Prostate gland (tissue), 2 donors: ENCODE results near the gene MAP4K3. TPM values are rescaled to one million over a fixed set of nuclear protein-coding genes. Genes with fewer than 3 reads are reported as not detected.

ENCODE experiments used
- DNase-seq: peaks from one replicate; pipeline ENCODE4 v3.0.0-alpha.2; 2019; ENCODE audit warnings: low spot score
- H3K27ac ChIP-seq, 2 donors: fragments of 200-600 bp; sonication (generic); 2 replicates each; pipeline ENCODE4 v1.5.1; 2017 to 2019
- H3K27me3 ChIP-seq: fragments of 200-600 bp; sonication (generic); replicated peaks from 2 replicates; pipeline ENCODE4 v1.5.1; 2019; ENCODE audit not compliant: insufficient read depth
- H3K36me3 ChIP-seq, 2 donors: fragments of 200-600 bp; sonication (generic); 1 replicate in 1 of 2; 2 replicates in 1 of 2; pipeline versions ENCODE4 v1.5.1 to v1.8.1; 2017 to 2019
- H3K4me1 ChIP-seq: fragments of 200-600 bp; sonication (generic); replicated peaks from 2 replicates; pipeline ENCODE4 v1.5.1; 2019
- H3K4me3 ChIP-seq, 2 donors: fragments of 200-600 bp; sonication (generic); 2 replicates each; pipeline ENCODE4 v1.5.1; 2017 to 2019
- H3K9me3 ChIP-seq: fragments of 200-600 bp; sonication (generic); 2 replicates; pipeline ENCODE4 v1.5.1; 2017
- POLR2A ChIP-seq: fragments of 450-650 bp; IDR thresholded peaks from one replicate; pipeline ENCODE4 v1.6.1; 2016; ENCODE audit warnings: antibody characterized with exemption, mild to moderate bottlenecking
- POLR2AphosphoS5 ChIP-seq: sonication (generic); formaldehyde crosslinking; IDR thresholded peaks from one replicate; pipeline ENCODE4 v1.6.1; 2017; ENCODE audit warnings: antibody characterized with exemption
- WGBS: methylation state at CpG from one replicate; pipeline ENCODE4 v1.1.5; 2018; 5-methylcytosine and 5-hydroxymethylcytosine counted together
- intact Hi-C: fragments of 100-400 bp; cut with DNase I; formaldehyde crosslinking; loops from one replicate; pipeline ENCODE4 v1.14.2; 2022
- total RNA-seq, 2 donors: library from RNA; depleted of rRNA; stranded (reverse); fragments of >200 nt; gene quantifications; one replicate each; pipeline ENCODE4 v1.1.0, GENCODE V29; 2016
- TF ChIP-seq, protein P1 (sequence below), 4 experiments: fragments of 200-600 bp in 2 of 4; fragments of 450-650 bp in 2 of 4; sonication (generic) in 2 of 4; IDR thresholded peaks; 1 replicate in 3 of 4; 2 replicates in 1 of 4; pipeline ENCODE4 v1.5.1; 2016 to 2019; ENCODE audit warnings: antibody characterized with exemption in 4 of 4, mild to moderate bottlenecking in 2 of 4, moderate library complexity in 2 of 4

The MAP4K3 gene
- total RNA-seq, 2 donors from 2014 or later, result 34.3 to 41.8 TPM

- Histone ChIP-seq H3K27me3 (no peaks in the 10 kb centered on the region), H3K9me3 (no peaks in the 10 kb centered on the region), H3K36me3 (no peaks in the 10 kb centered on the region), H3K27ac (no peak overlapping the region), H3K4me1 (no peaks in the 10 kb centered on the region), H3K4me3 (no peak overlapping the region)
- intact Hi-C loops, result no loop called here
- 55% methylated on average over 3 of the region's 3 CpGs for WGBS
- no peak for DNase-seq
- TF ChIP-seq, protein P1, sequence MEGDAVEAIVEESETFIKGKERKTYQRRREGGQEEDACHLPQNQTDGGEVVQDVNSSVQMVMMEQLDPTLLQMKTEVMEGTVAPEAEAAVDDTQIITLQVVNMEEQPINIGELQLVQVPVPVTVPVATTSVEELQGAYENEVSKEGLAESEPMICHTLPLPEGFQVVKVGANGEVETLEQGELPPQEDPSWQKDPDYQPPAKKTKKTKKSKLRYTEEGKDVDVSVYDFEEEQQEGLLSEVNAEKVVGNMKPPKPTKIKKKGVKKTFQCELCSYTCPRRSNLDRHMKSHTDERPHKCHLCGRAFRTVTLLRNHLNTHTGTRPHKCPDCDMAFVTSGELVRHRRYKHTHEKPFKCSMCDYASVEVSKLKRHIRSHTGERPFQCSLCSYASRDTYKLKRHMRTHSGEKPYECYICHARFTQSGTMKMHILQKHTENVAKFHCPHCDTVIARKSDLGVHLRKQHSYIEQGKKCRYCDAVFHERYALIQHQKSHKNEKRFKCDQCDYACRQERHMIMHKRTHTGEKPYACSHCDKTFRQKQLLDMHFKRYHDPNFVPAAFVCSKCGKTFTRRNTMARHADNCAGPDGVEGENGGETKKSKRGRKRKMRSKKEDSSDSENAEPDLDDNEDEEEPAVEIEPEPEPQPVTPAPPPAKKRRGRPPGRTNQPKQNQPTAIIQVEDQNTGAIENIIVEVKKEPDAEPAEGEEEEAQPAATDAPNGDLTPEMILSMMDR (IDR thresholded peaks at IDR 0.05), result no peak
- no peak for TF ChIP-seq POLR2A
- no peak for TF ChIP-seq POLR2AphosphoS5
These were observed 46.4 kb upstream of the MAP4K3 start for GRCh38 chr2:39483534-39483933.

GRCh38 chr2:39481611-39482010 is 44.5 kb upstream of the MAP4K3 start:
- no peak for DNase-seq
- H3K4me3 ChIP-seq, result no peak overlapping the region
- TF ChIP-seq POLR2AphosphoS5 (no peak), POLR2A (no peak)
- TF ChIP-seq, protein P1 (IDR thresholded peaks at IDR 0.05), result no peak
- no peaks in the 10 kb centered on the region for H3K4me1 ChIP-seq
- no peaks in the 10 kb centered on the region for H3K36me3 ChIP-seq
- H3K9me3 ChIP-seq, result no peaks in the 10 kb centered on the region
- no peak overlapping the region for H3K27ac ChIP-seq
- intact Hi-C loops, result no loop called here
- no peaks in the 10 kb centered on the region for H3K27me3 ChIP-seq
- 96% methylated on average over 2 of the region's 2 CpGs for WGBS

DNA sequence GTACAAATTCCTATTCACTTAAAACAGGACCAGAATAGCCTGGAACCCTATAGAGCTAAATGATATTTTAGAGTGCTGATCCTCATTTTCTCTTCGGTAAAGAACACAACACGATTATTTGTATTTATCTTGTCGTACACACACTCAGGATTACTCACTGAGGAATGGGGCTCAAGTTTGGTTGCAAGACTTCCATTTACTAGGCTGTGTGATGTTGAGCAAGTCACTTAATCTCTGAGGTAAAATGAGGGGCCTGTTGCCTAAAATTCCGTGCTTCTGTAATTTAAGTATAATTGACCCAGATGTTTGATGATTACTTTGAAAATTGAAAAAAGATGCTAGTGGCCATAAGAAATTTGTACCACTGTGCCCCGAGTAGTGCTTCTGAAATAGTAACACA is 42.6 kb upstream of the MAP4K3 start:
- TF ChIP-seq POLR2A, result no peak
- no peak for TF ChIP-seq POLR2AphosphoS5
- TF ChIP-seq, protein P1 (IDR thresholded peaks at IDR 0.05), result no peak
- Histone ChIP-seq H3K4me1 (no peaks in the 10 kb centered on the region), H3K27me3 (no peaks in the 10 kb centered on the region), H3K9me3 (no peaks in the 10 kb centered on the region), H3K27ac (no peak overlapping the region), H3K4me3 (no peak overlapping the region), H3K36me3 (no peaks in the 10 kb centered on the region)
- intact Hi-C loops, result no loop called here
- no peak for DNase-seq
- 94% methylated on average over 5 of the region's 5 CpGs for WGBS

GRCh38 chr2:39479053-39479670 is 42.1 kb upstream of the MAP4K3 start:
- intact Hi-C loops, result no loop called here
- TF ChIP-seq POLR2A (no peak), POLR2AphosphoS5 (no peak)
- TF ChIP-seq, protein P1 (IDR thresholded peaks at IDR 0.05), result no peak

GRCh38 chr2:39476524-39476923 is 39.4 kb upstream of the MAP4K3 start:
- no peaks in the 10 kb centered on the region for H3K4me1 ChIP-seq
- no peak overlapping the region for H3K27ac ChIP-seq
- no peak overlapping the region for H3K4me3 ChIP-seq
- DNase-seq, result no peak
- H3K27me3 ChIP-seq, result no peaks in the 10 kb centered on the region
- H3K36me3 ChIP-seq, result no peaks in the 10 kb centered on the region
- WGBS, result 86% methylated on average over 4 of the region's 4 CpGs
- intact Hi-C loops, result no loop called here
- TF ChIP-seq, protein P1 (IDR thresholded peaks at IDR 0.05), result no peak
- TF ChIP-seq POLR2AphosphoS5 (no peak), POLR2A (no peak)
- no peaks in the 10 kb centered on the region for H3K9me3 ChIP-seq

More at GRCh38 chr2:39479053-39479670, 42.1 kb upstream of the MAP4K3 start:
- no peaks in the 10 kb centered on the region for H3K9me3 ChIP-seq
- DNase-seq, result no peak
- H3K4me3 ChIP-seq, result no peak overlapping the region
- no peaks in the 10 kb centered on the region for H3K36me3 ChIP-seq
- no peak overlapping the region for H3K27ac ChIP-seq
- H3K4me1 ChIP-seq, result no peaks in the 10 kb centered on the region
- H3K27me3 ChIP-seq, result no peaks in the 10 kb centered on the region
